HepG2 (cell line): ENCODE data around the gene CDK14. TPM values are rescaled to one million over a fixed set of nuclear protein-coding genes. Genes with fewer than 3 reads are reported as not detected.

Source experiments
- ATM ChIP-seq: fragments of 450-650 bp; IDR thresholded peaks from 2 replicates; pipeline ENCODE4 v1.7.1; 2017; ENCODE audit warnings: mild to moderate bottlenecking, borderline replicate concordance
- EHMT2 ChIP-seq: fragments of 200-600 bp; sonication (generic); IDR thresholded peaks from 2 replicates; pipeline ENCODE4 v1.7.0; 2017; ENCODE audit warnings: antibody characterized with exemption, low read depth, low read length, borderline replicate concordance
- ERF ChIP-seq: IDR thresholded peaks from 2 replicates; pipeline ENCODE4 v1.6.1; 2018; ENCODE audit warnings: missing biosample characterization, missing genetic modification reagents
- FOSL2 ChIP-seq: sonication (generic); formaldehyde crosslinking; IDR thresholded peaks from 2 replicates; pipeline ENCODE4 v1.4.0; 2020; ENCODE audit warnings: missing genetic modification reagents
- FOXO1 ChIP-seq: sonication (generic); formaldehyde crosslinking; IDR thresholded peaks from 2 replicates; pipeline ENCODE4 v1.4.0; 2020; ENCODE audit warnings: missing genetic modification reagents
- GATA4 ChIP-seq: sonication (generic); IDR thresholded peaks from 2 replicates; pipeline ENCODE4 v1.6.1; 2016; ENCODE audit warnings: antibody characterized with exemption, low read depth, borderline replicate concordance
- JUND ChIP-seq: sonication (generic); formaldehyde crosslinking; IDR thresholded peaks from 2 replicates; pipeline ENCODE4 v1.8.0; 2022; ENCODE audit warnings: mild to moderate bottlenecking, missing genetic modification reagents
- KLF13 ChIP-seq: sonication (generic); formaldehyde crosslinking; IDR thresholded peaks from 2 replicates; pipeline ENCODE4 v1.4.0; 2020; ENCODE audit warnings: mild to moderate bottlenecking, missing genetic modification reagents
- MATR3 ChIP-seq: sonication (generic); formaldehyde crosslinking; IDR thresholded peaks from 2 replicates; pipeline ENCODE4 v1.4.0; 2020; ENCODE audit warnings: missing genetic modification reagents
- PHF21A ChIP-seq: sonication (generic); formaldehyde crosslinking; IDR thresholded peaks from 2 replicates; pipeline ENCODE4 v1.5.0; 2020; ENCODE audit warnings: mild to moderate bottlenecking, missing genetic modification reagents
- PPARG ChIP-seq: conservative IDR thresholded peaks from 2 replicates; pipeline ENCODE4 v1.6.1; 2016; ENCODE audit warnings: missing biosample characterization, missing genetic modification reagents
- RARA ChIP-seq: IDR thresholded peaks from 2 replicates; pipeline ENCODE4 v1.6.1; 2016; ENCODE audit warnings: missing genetic modification reagents, missing compliant biosample characterization
- RNF2 ChIP-seq: fragments of 450-650 bp; conservative IDR thresholded peaks from 2 replicates; pipeline ENCODE4 v1.6.1; 2016; ENCODE audit warnings: low read depth
- SIX1 ChIP-seq: sonication (generic); formaldehyde crosslinking; IDR thresholded peaks from 2 replicates; pipeline ENCODE4 v1.4.0; 2020; ENCODE audit warnings: missing genetic modification reagents, borderline replicate concordance
- SNAPC2 ChIP-seq: sonication (generic); formaldehyde crosslinking; IDR thresholded peaks from 2 replicates; pipeline ENCODE4 v1.8.1; 2022; ENCODE audit warnings: mild to moderate bottlenecking, missing genetic modification reagents
- SRF ChIP-seq: IDR thresholded peaks from 2 replicates; pipeline ENCODE4 v1.6.1; 2011; ENCODE audit warnings: mild to moderate bottlenecking, low read depth, low read length, moderate library complexity
- SSRP1 ChIP-seq: IDR thresholded peaks from 2 replicates; pipeline ENCODE4 v1.6.1; 2016; ENCODE audit warnings: control low read depth
- STAT5B ChIP-seq: sonication (generic); formaldehyde crosslinking; IDR thresholded peaks from 2 replicates; pipeline ENCODE4 v1.4.0; 2020; ENCODE audit warnings: missing genetic modification reagents
- YEATS2 ChIP-seq: sonication (generic); formaldehyde crosslinking; IDR thresholded peaks from 2 replicates; pipeline ENCODE4 v1.4.0; 2020; ENCODE audit warnings: missing genetic modification reagents, borderline replicate concordance
- ZFY ChIP-seq: sonication (generic); formaldehyde crosslinking; IDR thresholded peaks from 2 replicates; pipeline ENCODE4 v1.4.0; 2020; ENCODE audit warnings: missing genetic modification reagents
- ZKSCAN8 ChIP-seq: IDR thresholded peaks from 2 replicates; pipeline ENCODE4 v1.6.1; 2016; ENCODE audit warnings: borderline replicate concordance, missing genetic modification reagents, missing compliant biosample characterization
- ZNF121 ChIP-seq: sonication (generic); formaldehyde crosslinking; IDR thresholded peaks from 2 replicates; pipeline ENCODE4 v1.5.0; 2020; ENCODE audit warnings: mild to moderate bottlenecking, missing genetic modification reagents
- ZNF292 ChIP-seq: sonication (generic); formaldehyde crosslinking; IDR thresholded peaks from 2 replicates; pipeline ENCODE4 v1.8.1; 2022; ENCODE audit warnings: mild to moderate bottlenecking, low read depth, missing genetic modification reagents, borderline replicate concordance
- ZNF3 ChIP-seq: IDR thresholded peaks from 2 replicates; pipeline ENCODE4 v1.7.0; 2017; ENCODE audit warnings: inconsistent platforms
- ZNF350 ChIP-seq: sonication (generic); formaldehyde crosslinking; IDR thresholded peaks from 2 replicates; pipeline ENCODE4 v1.4.0; 2020; ENCODE audit warnings: mild to moderate bottlenecking, low read depth, missing genetic modification reagents, borderline replicate concordance
- ZNF75D ChIP-seq: sonication (generic); formaldehyde crosslinking; IDR thresholded peaks from 2 replicates; pipeline ENCODE4 v1.8.1; 2023; ENCODE audit warnings: missing genetic modification reagents, mild to moderate bottlenecking, borderline replicate concordance
- ZNF788 ChIP-seq: sonication (generic); formaldehyde crosslinking; IDR thresholded peaks from 2 replicates; pipeline ENCODE4 v1.5.0; 2020; ENCODE audit warnings: mild to moderate bottlenecking, missing genetic modification reagents, borderline replicate concordance
- ZNF790 ChIP-seq: sonication (generic); formaldehyde crosslinking; IDR thresholded peaks from 2 replicates; pipeline ENCODE4 v1.8.0; 2022; ENCODE audit warnings: missing genetic modification reagents, mild to moderate bottlenecking, borderline replicate concordance
- ZNF878 ChIP-seq: sonication (generic); formaldehyde crosslinking; IDR thresholded peaks from 2 replicates; pipeline ENCODE4 v1.8.1; 2023; ENCODE audit warnings: mild to moderate bottlenecking, missing genetic modification reagents, moderate library complexity
- polyA plus RNA-seq, 8 experiments: library from polyadenylated mRNA; depleted of rRNA in 3 of 8; stranded (reverse) in 7 of 8; unstranded in 1 of 8; fragments of >200 nt; fragmentation: Illumina TruSeq in 4 of 8; extraction: Trizol in 4 of 8; gene quantifications; 2 replicates each; pipeline versions ENCODE4 v1.2.1 to v1.2.3, GENCODE V29; 2011 to 2016; ENCODE audit warnings: low read depth in 4 of 8, missing spikeins in 1 of 8, mixed read lengths in 1 of 8; ENCODE audit not compliant: insufficient read depth in 1 of 8
- total RNA-seq, 5 experiments: library from RNA; depleted of rRNA; stranded (reverse); fragments of >200 nt; fragmentation: Illumina TruSeq; extraction: Trizol; gene quantifications; 2 replicates each; pipeline ENCODE4 v1.2.3, GENCODE V29; 2016; ENCODE audit warnings: low read depth in 1 of 5
- TF ChIP-seq, protein P1 (sequence below): sonication (generic); formaldehyde crosslinking; IDR thresholded peaks from 2 replicates; pipeline ENCODE4 v1.8.1; 2023; ENCODE audit warnings: mild to moderate bottlenecking, moderate library complexity, missing genetic modification reagents
- TF ChIP-seq, protein P2 (sequence below): sonication (generic); formaldehyde crosslinking; IDR thresholded peaks from 2 replicates; pipeline ENCODE4 v1.4.0; 2020; ENCODE audit warnings: missing genetic modification reagents

The CDK14 gene
- total and polyA plus RNA-seq, 2 of the 13 experiments (the other 11 are each of a cell fraction or from before 2014, with no cell fraction given): 0.26 to 0.71 TPM

DNA sequence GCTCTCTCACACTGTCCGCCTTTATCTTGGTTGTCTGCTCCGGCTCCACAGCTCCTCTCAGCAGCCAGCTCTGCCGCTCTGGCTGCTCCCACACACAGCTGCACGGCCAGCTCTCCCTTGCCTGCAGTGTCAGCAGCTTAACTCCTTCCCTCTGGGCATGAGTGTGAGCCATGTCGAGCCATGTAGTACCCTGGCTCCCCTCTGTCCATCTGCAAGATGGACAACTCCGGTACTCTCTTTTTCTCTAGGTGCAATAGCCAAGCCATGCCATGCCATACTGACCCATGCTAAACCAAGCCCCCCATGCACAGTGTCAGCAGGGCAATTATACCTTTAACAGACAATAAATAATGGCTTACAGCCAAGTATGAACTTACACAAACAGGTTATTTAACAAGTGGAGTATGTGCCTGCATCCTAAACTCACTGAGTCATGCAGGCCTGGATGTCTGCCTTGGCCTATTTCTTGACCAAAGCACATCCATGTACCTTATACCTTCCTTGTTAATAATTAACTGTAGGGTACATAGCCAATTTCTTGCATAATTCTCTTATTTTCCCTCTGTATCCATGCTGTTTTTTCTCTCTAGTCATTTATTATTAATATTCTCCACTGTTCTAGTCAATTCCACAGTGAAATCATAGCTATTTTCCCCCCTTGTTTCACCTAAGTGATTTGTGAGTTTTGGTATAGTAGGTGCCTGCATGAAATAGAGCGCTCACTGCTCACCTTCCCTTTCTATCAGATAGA, 170.9 kb downstream of the CDK14 start (continued):
- TF ChIP-seq ZNF75D (CRISPR knock-in tag) (no peak), PHF21A (CRISPR knock-in tag) (peak; percentile 50; the same call in 1 of the 2 replicates), SIX1 (CRISPR knock-in tag) (peak; percentile 28; the same call in 1 of the 2 replicates), ZNF790 (CRISPR knock-in tag) (no peak), KLF13 (CRISPR knock-in tag) (no peak), ZNF350 (0 out of 2 replicates have a peak, but pooled peaks have one; percentile 32), ZNF3 (CRISPR knock-in tag) (no peak), ERF (CRISPR knock-in tag) (peak; percentile 61; the same call in 1 of the 2 replicates), ZNF788 (CRISPR knock-in tag) (peak; percentile 70; the same call in 1 of the 2 replicates), ZNF292 (peak; percentile 77; the same call in 1 of the 2 replicates), FOSL2 (peak; percentile 96), GATA4 (peak; percentile 55; the same call in 1 of the 2 replicates), PPARG (peak; percentile 80; the same call in 1 of the 2 replicates), ATM (peak; percentile 68; the same call in 1 of the 2 replicates), JUND (CRISPR knock-in tag) (peak; percentile 54; the same call in 1 of the 2 replicates), SRF (no peak), ZNF878 (CRISPR knock-in tag) (peak; percentile 22; the same call in 1 of the 2 replicates), RNF2 (0 out of 2 replicates have a peak, but pooled peaks have one; percentile 53), YEATS2 (CRISPR knock-in tag) (peak; percentile 48; the same call in 1 of the 2 replicates), ZNF121 (CRISPR knock-in tag) (peak; percentile 30; the same call in 1 of the 2 replicates), STAT5B (CRISPR knock-in tag) (no peak), RARA (peak; percentile 77), ZFY (CRISPR knock-in tag) (peak; percentile 41; the same call in 1 of the 2 replicates), EHMT2 (peak; percentile 95), FOXO1 (CRISPR knock-in tag) (peak; percentile 71; the same call in 1 of the 2 replicates), SNAPC2 (no peak), ZKSCAN8 (CRISPR knock-in tag) (peak; percentile 66; the same call in 1 of the 2 replicates), SSRP1 (CRISPR knock-in tag) (no peak), MATR3 (CRISPR knock-in tag) (no peak)
- TF ChIP-seq, protein P1, sequence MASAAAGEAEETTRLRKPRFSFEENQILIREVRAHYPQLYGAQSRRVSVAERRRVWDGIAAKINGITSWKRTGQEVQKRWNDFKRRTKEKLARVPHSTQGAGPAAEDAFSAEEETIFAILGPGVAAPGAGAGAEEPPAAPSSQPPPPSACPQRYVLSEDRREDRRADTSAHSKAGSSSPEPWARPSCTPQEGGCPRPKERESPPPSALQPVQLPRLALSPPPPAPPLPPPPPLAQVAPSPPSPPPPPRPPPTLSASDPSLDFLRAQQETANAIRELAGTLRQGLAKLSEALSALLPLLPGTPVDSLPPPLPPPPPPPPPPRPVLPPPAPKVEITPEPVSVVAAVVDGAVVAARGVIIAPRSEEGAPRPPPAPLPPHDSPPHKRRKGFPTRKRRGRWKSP (CRISPR knock-in tag): 0 out of 2 replicates have a peak, but pooled peaks have one; percentile 30
- TF ChIP-seq, protein P2, sequence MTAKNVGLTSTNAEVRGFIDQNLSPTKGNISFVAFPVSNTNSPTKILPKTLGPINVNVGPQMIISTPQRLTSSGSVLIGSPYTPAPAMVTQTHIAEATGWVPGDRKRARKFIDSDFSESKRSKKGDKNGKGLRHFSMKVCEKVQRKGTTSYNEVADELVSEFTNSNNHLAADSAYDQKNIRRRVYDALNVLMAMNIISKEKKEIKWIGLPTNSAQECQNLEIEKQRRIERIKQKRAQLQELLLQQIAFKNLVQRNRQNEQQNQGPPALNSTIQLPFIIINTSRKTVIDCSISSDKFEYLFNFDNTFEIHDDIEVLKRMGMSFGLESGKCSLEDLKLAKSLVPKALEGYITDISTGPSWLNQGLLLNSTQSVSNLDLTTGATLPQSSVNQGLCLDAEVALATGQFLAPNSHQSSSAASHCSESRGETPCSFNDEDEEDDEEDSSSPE (CRISPR knock-in tag): no peak
